Endometrial microvascular endothelial cells (primary cell): Measurements from ENCODE around the gene TP53TG5. TPM values are rescaled to one million over a fixed set of nuclear protein-coding genes. Genes with fewer than 3 reads are reported as not detected.

Experiments used
- in situ Hi-C: cut with HindIII; loops from 2 replicates; pipeline ENCODE4 v1.10.0; 2017; ENCODE audit warnings: low sequenced_read_pairs, low pct_unique_long_range_greater_than_20kb; ENCODE audit errors: inconsistent ontology term
- total RNA-seq: library from RNA; depleted of rRNA; stranded (reverse); fragments of >200 nt; gene quantifications from one replicate; pipeline ENCODE4 v1.2.3, GENCODE V29; 2015; ENCODE audit errors: inconsistent ontology term

Gene TP53TG5
- total RNA-seq, 1 donor from 2014 or later: not detected

GRCh38 chr20:45370571-45371160, 7.5 kb downstream of the TP53TG5 start:
- in situ Hi-C loops: no loop called here

- in situ Hi-C loops: no loop called here
Measured at GRCh38 chr20:45368221-45368980, 9.7 kb downstream of the TP53TG5 start.

- in situ Hi-C loops: no loop called here
Measured at GRCh38 chr20:45367126-45367525, 11.0 kb downstream of the TP53TG5 start.

GRCh38 chr20:45366631-45367030, 11.5 kb downstream of the TP53TG5 start:
- in situ Hi-C loops: no loop called here

GRCh38 chr20:45366192-45366591, 11.9 kb downstream of the TP53TG5 start:
- in situ Hi-C loops: no loop called here

- in situ Hi-C loops: no loop called here
Measured at GRCh38 chr20:45365444-45365970, 12.6 kb downstream of the TP53TG5 start.

GRCh38 chr20:45363611-45364492, 14.3 kb downstream of the TP53TG5 start:
- in situ Hi-C loops: no loop called here

GRCh38 chr20:45362804-45363610, 15.1 kb downstream of the TP53TG5 start, which contains the start of gene SYS1:
Gene SYS1, plus strand, starts transcription at chr20:45363156. Its CDS starts 376 bp downstream, at chr20:45363532.
- in situ Hi-C loops: no loop called here

- in situ Hi-C loops: no loop called here
Measured at GRCh38 chr20:45361793-45362192, 16.3 kb downstream of the TP53TG5 start.

- in situ Hi-C loops: no loop called here
Measured at GRCh38 chr20:45359406-45360148, 18.5 kb downstream of the TP53TG5 start.

GRCh38 chr20:45359069-45359405, 19.1 kb downstream of the TP53TG5 start:
- in situ Hi-C loops: no loop called here

- in situ Hi-C loops: no loop called here
Measured at GRCh38 chr20:45358282-45359068, 19.6 kb downstream of the TP53TG5 start.

GRCh38 chr20:45355209-45356084, 22.7 kb downstream of the TP53TG5 start:
- in situ Hi-C loops: no loop called here

GRCh38 chr20:45354423-45355208, 23.5 kb downstream of the TP53TG5 start:
- in situ Hi-C loops: no loop called here

- in situ Hi-C loops: no loop called here
Measured at GRCh38 chr20:45353746-45354145, 24.4 kb downstream of the TP53TG5 start.

GRCh38 chr20:45352729-45353128, 25.4 kb downstream of the TP53TG5 start:
- in situ Hi-C loops: no loop called here
